D721Med (cell line): ENCODE data around the gene DHX32.
"Not testable (repeated sequence)": the region's sequence is repeated elsewhere in the genome, so short reads cannot be mapped to it uniquely, and the experiment has no call there.

Experiments
- DNase-seq: peaks from one replicate; pipeline ENCODE4 v3.0.0; 2011; ENCODE audit warnings: low spot score; ENCODE audit not compliant: insufficient read length
- FAIRE-seq: peaks from 2 replicates; lab custom pipeline; 2011; peaks lifted over from hg19 to GRCh38; lab: Jason Lieb, UNC
- CTCF ChIP-seq: IDR thresholded peaks from 2 replicates; pipeline ENCODE4 v1.5.1; 2012; ENCODE audit warnings: mild to moderate bottlenecking, control low read depth; ENCODE audit not compliant: insufficient read depth; ENCODE audit errors: missing control alignments

DHX32 gene

GRCh38 chr10:125916977-125917376, 35.9 kb upstream of the DHX32 start:
- no peak for DNase-seq
- FAIRE-seq = no peak

GRCh38 chr10:125913277-125913676, 32.2 kb upstream of the DHX32 start:
- DNase-seq, FAIRE-seq: not testable (repeated sequence)

More at GRCh38 chr10:125916977-125917376, 35.9 kb upstream of the DHX32 start:
- no peak for TF ChIP-seq CTCF

- TF ChIP-seq CTCF = no peak
- no peak for FAIRE-seq
- no peak for DNase-seq
Measured at GRCh38 chr10:125911990-125912389, 30.9 kb upstream of the DHX32 start.

GRCh38 chr10:125911145-125911544, 30.1 kb upstream of the DHX32 start:
- no peak for DNase-seq
- no peak for FAIRE-seq
- TF ChIP-seq CTCF = no peak

- not testable (repeated sequence) for DNase-seq, FAIRE-seq
Measured at GRCh38 chr10:125909491-125909890, 28.4 kb upstream of the DHX32 start.

- FAIRE-seq = not testable (repeated sequence)
Measured at GRCh38 chr10:125908813-125909212, 27.7 kb upstream of the DHX32 start.

GRCh38 chr10:125907598-125907997, 26.5 kb upstream of the DHX32 start:
- not testable (repeated sequence) for DNase-seq, FAIRE-seq

More at GRCh38 chr10:125908813-125909212, 27.7 kb upstream of the DHX32 start:
- DNase-seq = not testable (repeated sequence)

GRCh38 chr10:125905069-125905994, 24.2 kb upstream of the DHX32 start:
- not testable (repeated sequence) for FAIRE-seq, DNase-seq

- DNase-seq, FAIRE-seq: not testable (repeated sequence)
Measured at GRCh38 chr10:125903135-125903640, 22.1 kb upstream of the DHX32 start.

- FAIRE-seq, DNase-seq: not testable (repeated sequence)
Measured at GRCh38 chr10:125900963-125901362, 19.9 kb upstream of the DHX32 start.

GRCh38 chr10:125897317-125897716, 16.2 kb upstream of the DHX32 start:
- DNase-seq, FAIRE-seq: not testable (repeated sequence)

- FAIRE-seq = not testable (repeated sequence)
- DNase-seq = peak; percentile 33
Measured at GRCh38 chr10:125896088-125896934, 15.2 kb upstream of the DHX32 start, which contains the start of gene FANK1. Gene FANK1 (plus strand): TSS chr10:125896564. CDS start chr10:125896643, 79 bp downstream.

GRCh38 chr10:125895130-125896087, 14.3 kb upstream of the DHX32 start:
- DNase-seq, FAIRE-seq: not testable (repeated sequence)

- FAIRE-seq = not testable (repeated sequence)
Measured at GRCh38 chr10:125894176-125894575, 13.1 kb upstream of the DHX32 start.

More at GRCh38 chr10:125894176-125894575, 13.1 kb upstream of the DHX32 start:
- DNase-seq = not testable (repeated sequence)
